Kidney epithelial cell (primary cell): ENCODE data around the gene RALGAPB. TPM values are rescaled to one million over a fixed set of nuclear protein-coding genes. Genes with fewer than 3 reads are reported as not detected.

Experiments
- DNase-seq: peaks from one replicate; pipeline ENCODE4 v3.0.0-alpha.2; 2010; ENCODE audit warnings: low read depth
- H3K27me3 ChIP-seq: 2 replicates; pipeline ENCODE4 v1.6.0; 2011; ENCODE audit warnings: low read length; ENCODE audit not compliant: control insufficient read depth, insufficient read depth
- H3K36me3 ChIP-seq: 2 replicates; pipeline ENCODE4 v1.5.1; 2011; ENCODE audit warnings: low read length; ENCODE audit not compliant: control insufficient read depth, insufficient read depth
- H3K4me3 ChIP-seq: 2 replicates; pipeline ENCODE4 v1.5.1; 2011; ENCODE audit warnings: low read depth, mild to moderate bottlenecking, control low read depth, low read length
- total RNA-seq: library from RNA; depleted of rRNA; stranded (reverse); fragments of >200 nt; gene quantifications from 2 replicates; pipeline ENCODE4 v1.2.3, GENCODE V29; 2015
- TF ChIP-seq, protein P1 (sequence below): IDR thresholded peaks from 2 replicates; pipeline ENCODE4 v1.5.1; 2011; ENCODE audit warnings: mild to moderate bottlenecking, moderate library complexity, low read length, control low read depth, inconsistent platforms; ENCODE audit not compliant: insufficient read depth, poor library complexity, severe bottlenecking

Gene RALGAPB
- total RNA-seq, 1 donor from 2014 or later: 35.1 TPM

DNA sequence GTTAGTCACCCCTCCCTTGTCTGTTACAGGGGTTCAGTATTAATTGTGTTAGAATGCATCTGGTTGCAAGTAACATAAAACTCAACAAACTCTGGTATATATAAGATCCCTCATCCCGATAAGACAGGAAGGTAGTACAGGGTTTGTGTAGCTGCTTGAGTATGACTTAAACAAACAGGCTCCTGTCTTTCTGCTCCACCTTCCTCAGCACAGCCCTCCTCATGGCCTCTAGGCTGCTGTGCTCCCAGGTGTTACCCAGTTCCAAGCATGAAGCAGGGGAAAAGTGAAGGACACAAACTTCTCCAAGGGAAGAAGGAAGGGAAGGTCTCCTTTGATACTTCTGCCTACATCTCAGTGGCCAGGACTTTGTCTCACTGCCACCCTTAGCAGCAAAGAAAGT is 1.4 kb upstream of the RALGAPB start:
- Histone ChIP-seq H3K4me3 (no peak overlapping the region), H3K27me3 (no peaks in the 10 kb centered on the region), H3K36me3 (no peaks in the 10 kb centered on the region)
- TF ChIP-seq, protein P1, sequence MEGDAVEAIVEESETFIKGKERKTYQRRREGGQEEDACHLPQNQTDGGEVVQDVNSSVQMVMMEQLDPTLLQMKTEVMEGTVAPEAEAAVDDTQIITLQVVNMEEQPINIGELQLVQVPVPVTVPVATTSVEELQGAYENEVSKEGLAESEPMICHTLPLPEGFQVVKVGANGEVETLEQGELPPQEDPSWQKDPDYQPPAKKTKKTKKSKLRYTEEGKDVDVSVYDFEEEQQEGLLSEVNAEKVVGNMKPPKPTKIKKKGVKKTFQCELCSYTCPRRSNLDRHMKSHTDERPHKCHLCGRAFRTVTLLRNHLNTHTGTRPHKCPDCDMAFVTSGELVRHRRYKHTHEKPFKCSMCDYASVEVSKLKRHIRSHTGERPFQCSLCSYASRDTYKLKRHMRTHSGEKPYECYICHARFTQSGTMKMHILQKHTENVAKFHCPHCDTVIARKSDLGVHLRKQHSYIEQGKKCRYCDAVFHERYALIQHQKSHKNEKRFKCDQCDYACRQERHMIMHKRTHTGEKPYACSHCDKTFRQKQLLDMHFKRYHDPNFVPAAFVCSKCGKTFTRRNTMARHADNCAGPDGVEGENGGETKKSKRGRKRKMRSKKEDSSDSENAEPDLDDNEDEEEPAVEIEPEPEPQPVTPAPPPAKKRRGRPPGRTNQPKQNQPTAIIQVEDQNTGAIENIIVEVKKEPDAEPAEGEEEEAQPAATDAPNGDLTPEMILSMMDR: no peak
- DNase-seq: no peak

GRCh38 chr20:38471987-38472512 is 593 bp upstream of the RALGAPB start:
- H3K27me3 ChIP-seq: no peaks in the 10 kb centered on the region
- TF ChIP-seq, protein P1: no peak
- H3K36me3 ChIP-seq: no peaks in the 10 kb centered on the region
- H3K4me3 ChIP-seq: peak overlapping the region; percentile 85
- DNase-seq: no peak

DNA sequence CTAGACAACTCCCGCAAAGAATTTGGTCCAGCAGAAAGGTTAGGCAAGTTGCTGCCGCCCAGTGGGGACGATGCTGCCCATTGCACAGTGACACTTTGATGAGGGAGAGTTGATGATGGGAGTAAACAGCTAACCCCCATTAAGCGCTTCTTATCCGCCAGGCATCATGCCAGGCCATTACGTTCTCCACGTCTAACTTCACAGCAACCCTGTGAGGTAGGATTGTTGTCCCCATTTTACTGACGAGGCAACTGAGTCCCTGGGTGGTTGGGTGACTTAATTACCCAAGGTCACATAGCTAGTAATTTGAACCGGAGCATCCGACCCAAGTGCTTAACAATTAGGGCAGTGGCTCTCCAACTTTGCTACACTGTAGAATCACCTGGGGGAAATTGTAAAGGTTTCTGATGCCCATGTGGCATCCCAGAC is 738 bp downstream of the RALGAPB start:
- Histone ChIP-seq H3K36me3 (no peaks in the 10 kb centered on the region), H3K27me3 (no peaks in the 10 kb centered on the region), H3K4me3 (peak overlapping the region; percentile 85)
- DNase-seq: no peak
- TF ChIP-seq, protein P1: peak; percentile 17

DNA sequence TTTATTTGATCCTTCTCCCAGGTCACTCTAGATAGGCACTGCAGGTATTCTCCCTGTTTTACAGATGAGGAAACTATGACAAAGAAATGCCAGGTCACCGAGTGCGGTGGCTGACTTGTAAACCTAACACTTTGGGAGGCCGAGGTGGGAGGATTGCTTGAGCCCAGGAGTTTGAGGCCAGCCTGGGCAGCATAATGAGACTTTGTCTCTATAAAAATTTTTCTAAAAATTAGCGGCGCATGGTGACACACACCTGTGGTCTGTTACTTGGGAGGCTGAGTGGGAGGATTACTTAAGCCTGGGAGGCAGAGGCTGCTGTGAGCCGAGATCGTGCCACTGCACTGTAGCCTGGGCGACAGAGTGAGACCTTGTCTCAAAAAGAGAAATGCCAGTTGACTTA is 5.1 kb downstream of the RALGAPB start:
- Histone ChIP-seq H3K27me3 (no peaks in the 10 kb centered on the region), H3K36me3 (no peaks in the 10 kb centered on the region), H3K4me3 (no peak overlapping the region)
- DNase-seq: no peak
- TF ChIP-seq, protein P1: no peak

DNA sequence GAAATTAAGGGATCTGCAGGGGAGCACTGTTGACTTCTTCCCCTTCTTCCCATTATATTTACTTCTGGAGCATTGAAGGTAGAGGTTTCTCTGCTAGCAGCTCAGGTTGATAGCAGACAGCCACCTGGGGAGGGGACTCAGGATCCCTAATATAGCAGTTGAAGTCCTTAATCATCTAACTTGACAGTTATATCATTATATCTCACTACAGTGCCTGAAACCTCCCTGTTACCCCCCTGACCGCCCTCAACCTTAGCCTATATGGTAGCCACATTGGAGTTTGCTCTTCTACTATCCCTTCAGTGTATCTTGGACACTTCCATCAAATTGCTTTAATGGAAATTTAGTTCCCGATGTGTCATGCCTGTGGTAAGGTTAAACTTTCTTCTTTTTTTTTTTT is 7.0 kb downstream of the RALGAPB start:
- TF ChIP-seq, protein P1: no peak
- DNase-seq: no peak
- H3K4me3 ChIP-seq: no peak overlapping the region
- H3K27me3 ChIP-seq: no peaks in the 10 kb centered on the region
- H3K36me3 ChIP-seq: no peaks in the 10 kb centered on the region

- DNase-seq: no peak
- TF ChIP-seq, protein P1: no peak
- H3K4me3 ChIP-seq: no peak overlapping the region
- no peaks in the 10 kb centered on the region for H3K36me3 ChIP-seq
- no peaks in the 10 kb centered on the region for H3K27me3 ChIP-seq
Measured at GRCh38 chr20:38485041-38485440, 12.4 kb downstream of the RALGAPB start.
